Subcutaneous adipose tissue (tissue), 4 donors: ENCODE measurements around the gene CCDC47. TPM values are rescaled to one million over a fixed set of nuclear protein-coding genes. Genes with fewer than 3 reads are reported as not detected.

Source experiments
- CTCF ChIP-seq: fragments of 450-650 bp; IDR thresholded peaks from one replicate; pipeline ENCODE4 v1.5.1; 2016; ENCODE audit warnings: low read depth, mild to moderate bottlenecking, control low read depth, antibody characterized with exemption, moderate library complexity
- total RNA-seq, 4 donors: library from RNA; depleted of rRNA; stranded (reverse); fragments of >200 nt; gene quantifications; one replicate each; pipeline ENCODE4 v1.1.0, GENCODE V29; 2016

CCDC47 gene
- total RNA-seq, 4 donors from 2014 or later = 45.6 to 60.0 (median 51.3) TPM

DNA sequence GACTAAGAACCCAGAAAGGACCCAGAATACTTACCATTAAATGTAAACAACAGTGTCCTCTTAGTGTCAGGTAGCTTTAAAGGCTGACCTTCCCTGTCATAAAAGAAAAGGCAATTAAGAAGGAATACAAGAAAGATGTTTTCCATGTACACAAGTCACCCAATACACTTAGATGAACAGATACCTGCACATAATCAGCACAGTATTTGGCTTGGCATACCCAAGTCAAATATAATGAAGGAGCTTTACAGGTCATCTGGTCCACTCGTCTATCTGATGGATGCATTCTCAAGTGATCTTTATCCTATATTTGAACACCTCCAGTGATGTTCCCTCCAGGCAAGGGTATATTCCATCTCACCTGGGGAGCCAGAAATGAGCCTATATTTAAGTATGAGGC, 20.7 kb downstream of the CCDC47 start:
- no peak for TF ChIP-seq CTCF

DNA sequence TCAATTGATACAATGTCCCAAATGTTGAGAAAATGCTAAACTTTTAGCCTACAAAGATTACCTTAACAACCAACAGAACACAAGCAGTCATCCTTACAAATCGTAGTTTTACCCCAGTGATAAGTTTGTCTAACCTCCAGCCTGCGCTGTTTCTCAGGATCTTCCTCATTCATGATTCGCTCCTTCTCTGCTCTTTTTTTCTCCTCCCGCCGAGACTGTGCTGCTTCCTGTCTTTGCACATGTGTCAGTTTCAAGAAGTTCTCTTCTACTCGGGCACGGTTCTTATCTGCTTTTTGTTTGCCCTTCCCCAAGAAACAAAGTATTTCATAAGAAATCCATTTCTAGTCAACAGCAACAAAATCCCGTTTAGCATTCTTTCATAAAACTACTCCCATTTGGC, 21.6 kb downstream of the CCDC47 start:
- TF ChIP-seq CTCF = no peak

GRCh38 chr17:63741408-63742173, 31.8 kb downstream of the CCDC47 start, which contains the start of gene STRADA:
Gene STRADA (minus strand): TSS chr17:63741799. CDS start chr17:63728369, 13,430 bp downstream.
- TF ChIP-seq CTCF = no peak

DNA sequence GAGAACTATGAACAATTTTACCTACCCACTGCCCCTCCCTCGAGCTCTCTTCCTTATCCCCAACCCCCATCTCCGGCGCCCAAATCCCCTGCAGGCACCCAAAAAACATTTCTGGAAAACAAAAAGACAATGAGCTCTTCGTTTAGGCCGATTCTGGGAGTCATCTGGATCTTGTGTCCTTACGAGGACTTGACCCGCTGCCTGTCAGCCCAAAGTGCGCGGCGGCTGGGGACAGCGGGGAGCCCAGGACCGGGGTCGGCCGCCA, 32.3 kb downstream of the CCDC47 start:
- no peak for TF ChIP-seq CTCF

DNA sequence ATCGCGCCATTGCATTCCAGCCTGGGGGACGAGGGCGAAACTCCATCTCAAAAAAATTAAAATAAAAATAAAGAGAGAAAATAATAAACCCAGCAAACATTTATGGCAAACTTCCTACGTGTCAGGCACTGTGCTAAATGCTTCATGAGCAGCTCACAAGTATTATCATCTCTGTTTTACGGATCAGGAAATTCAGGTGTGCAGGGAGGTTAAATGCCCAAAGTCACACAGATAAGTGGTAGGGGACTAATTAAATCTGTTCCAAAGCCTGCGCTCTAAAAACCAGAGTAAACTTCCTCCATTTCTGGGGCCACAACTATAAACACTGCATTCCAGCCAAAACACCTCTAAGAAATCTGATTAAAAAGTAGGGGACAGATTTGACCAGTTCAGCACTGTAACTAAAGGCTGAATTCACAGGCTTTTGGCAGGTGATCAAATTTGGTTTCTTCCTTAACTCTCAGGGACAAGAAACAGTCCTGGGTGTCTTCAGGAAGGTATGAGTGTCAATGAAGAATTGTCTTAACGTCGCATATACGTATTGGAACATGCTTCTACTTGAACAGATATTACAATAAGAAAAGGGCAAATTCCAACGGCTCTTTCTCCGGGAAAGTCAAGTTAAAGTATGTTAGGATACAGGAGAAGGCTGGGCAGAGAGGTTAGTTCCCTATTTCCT, 32.8 kb downstream of the CCDC47 start:
- TF ChIP-seq CTCF = no peak

GRCh38 chr17:63735691-63736090, 37.7 kb downstream of the CCDC47 start:
- no peak for TF ChIP-seq CTCF

DNA sequence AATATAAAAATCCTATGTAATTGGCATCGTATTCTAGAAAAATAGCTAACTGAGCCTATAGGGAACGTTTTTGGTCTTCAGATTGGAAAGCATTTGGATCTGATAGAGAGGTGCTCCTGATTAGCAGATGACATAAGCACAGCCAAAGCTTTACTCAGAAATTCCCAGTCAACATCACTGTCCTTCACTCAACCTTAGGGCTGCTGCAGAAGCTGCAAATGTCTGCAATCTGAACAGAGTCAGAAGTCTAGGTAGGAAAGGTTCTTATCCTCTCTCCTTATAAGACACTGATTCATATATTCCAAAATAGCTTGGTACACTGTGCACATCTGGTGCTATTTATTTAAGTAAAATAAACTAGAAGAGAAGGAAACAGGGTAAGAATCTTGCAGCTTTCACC, 51.0 kb downstream of the CCDC47 start:
- no peak for TF ChIP-seq CTCF
